Adipose tissue (tissue), 3 donors: Measurements from ENCODE around the gene SPDYE1. TPM values are rescaled to one million over a fixed set of nuclear protein-coding genes. Genes with fewer than 3 reads are reported as not detected.
A peak's percentile ranks its signal among the peaks of the same experiment; 100 is the strongest.
"Not testable (repeated sequence)": the region's sequence is repeated elsewhere in the genome, so short reads cannot be mapped to it uniquely, and the experiment has no call there.

ENCODE experiments used
- H3K27ac ChIP-seq: one replicate; pipeline ENCODE4 v1.5.1; 2013; ENCODE audit warnings: low read depth, low read length
- WGBS, 3 donors: extraction: QIAGEN DNeasy Blood & Tissue Kit; methylation state at CpG; one replicate each; pipeline ENCODE4 v1.1.7; 2013; 5-methylcytosine and 5-hydroxymethylcytosine counted together
- polyA plus RNA-seq, 3 donors: library from polyadenylated mRNA; stranded (reverse); fragments of 200-250 nt; gene quantifications; one replicate each; pipeline ENCODE4 v1.2.3, GENCODE V29; 2013
- donor health status: healthy with polysubstance abuse.
- donor health status: Bipolar disorder and iron deficiency.
- donor health status: healthy.

The SPDYE1 gene
- polyA plus RNA-seq, 3 donors = 0.03 TPM; not detected in 2

DNA sequence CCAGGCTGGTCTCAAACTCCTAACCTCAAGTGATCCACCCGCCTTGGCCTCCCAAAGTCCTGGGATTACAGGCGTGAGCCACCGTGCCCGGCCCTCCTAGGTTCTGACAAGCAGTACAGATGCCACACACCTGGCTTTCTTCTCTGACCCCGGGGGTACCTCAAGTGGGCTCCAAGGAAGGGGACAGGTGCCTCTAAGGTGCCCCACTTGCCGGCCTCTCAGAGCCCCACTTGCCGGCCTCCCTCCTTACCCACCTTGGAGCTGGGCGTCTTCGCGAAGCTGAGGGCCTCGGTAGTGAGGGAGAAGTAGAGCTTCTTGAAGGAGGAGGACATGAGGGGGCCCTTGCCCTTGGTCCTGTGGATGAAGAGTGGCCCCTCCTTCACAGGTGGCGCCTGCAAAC, 40.9 kb downstream of the SPDYE1 start:
- 33 to 78% (median 64%) methylated on average over 3 to 5 of the region's 12 CpGs for WGBS, 3 donors
- not testable (repeated sequence) for H3K27ac ChIP-seq

DNA sequence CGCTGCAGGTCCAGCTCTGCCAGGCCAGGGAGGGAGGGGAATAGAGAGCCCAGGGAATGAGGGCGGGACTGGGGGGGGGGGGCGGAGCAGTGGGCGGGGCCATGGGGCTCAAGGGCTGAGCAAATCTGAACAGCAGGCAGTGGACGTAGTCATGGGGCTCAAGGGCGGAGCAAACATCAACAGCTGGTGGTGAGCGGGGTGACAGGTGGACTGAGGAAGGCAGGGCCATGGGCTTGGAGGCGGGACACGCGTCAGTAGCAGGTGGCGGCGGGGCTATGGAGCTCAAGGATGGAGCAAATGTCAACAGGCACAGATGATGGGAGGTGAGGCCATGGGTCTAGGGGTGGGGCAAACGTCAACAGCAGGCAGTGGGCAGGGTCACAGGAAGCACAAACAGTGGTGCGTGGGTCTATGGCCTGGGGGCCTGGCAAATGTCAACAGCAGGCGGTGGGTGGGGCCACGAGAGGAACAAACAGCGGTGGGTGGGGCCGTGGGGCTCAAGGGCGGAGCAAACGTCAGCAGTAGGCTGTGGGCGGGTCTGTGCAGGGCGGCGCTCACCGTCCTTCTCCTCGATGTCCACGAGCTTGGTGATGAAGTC, 41.4 kb downstream of the SPDYE1 start:
- not testable (repeated sequence) for H3K27ac ChIP-seq
- 1 to 11% (median 2%) methylated on average over 13 to 17 of the region's 26 CpGs for WGBS, 3 donors

DNA sequence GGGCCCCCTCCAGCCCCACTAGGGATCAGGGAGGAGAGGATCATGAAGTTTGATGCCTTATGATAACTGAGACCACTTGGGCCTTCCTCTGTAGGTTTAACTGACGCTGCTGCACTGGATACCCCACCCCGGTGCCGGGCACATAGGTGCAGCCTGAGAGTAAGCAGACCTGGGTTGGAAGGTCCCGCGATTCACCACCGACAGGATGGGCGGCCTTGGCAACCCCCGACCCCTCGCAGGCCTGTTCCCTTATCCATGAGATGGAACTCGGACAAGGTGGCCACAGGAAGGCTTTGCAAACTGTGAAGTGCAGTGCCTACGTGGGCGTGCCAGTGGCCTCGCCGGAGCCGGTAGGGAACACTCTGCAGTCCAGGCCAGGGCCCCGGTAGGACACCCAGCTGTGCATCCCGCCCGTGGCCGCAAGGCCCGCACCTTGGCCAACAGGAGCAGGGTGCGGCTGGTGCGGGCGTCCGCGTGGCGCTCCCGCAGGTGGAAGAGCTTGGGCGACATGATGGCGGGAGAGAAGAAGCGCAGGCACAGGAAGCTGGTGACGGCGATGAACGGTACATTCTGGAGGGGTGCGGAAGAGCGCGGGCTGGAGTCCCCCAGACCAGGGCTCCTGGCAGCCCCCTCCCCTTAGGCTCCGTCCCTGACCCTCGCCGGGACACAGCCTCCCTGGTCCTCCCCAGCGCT, 42.2 kb downstream of the SPDYE1 start:
- 5 to 32% (median 28%) methylated on average over 6 to 16 of the region's 40 CpGs for whole genome bisulfite sequencing, 3 donors
- not testable (repeated sequence) for H3K27ac ChIP-seq

DNA sequence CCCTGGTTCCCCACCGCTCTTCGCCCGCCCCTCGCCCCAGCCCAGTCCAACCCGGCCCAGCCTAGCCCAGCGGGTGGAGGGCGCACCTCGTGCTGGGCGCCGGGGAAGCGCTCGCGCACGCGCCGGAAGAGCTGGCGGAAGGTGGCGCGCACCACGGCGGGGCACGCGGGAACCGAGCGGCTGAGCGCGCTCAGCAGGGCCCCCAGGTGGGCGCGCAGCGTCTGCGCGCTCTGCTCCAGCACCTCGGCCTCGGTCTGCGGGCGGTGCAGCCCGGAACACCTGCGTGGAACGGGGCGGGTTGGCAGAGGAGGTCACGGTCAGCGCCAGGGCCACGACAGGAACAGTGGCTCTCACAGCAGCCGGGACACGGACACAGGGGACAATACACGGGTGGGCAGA, 42.8 kb downstream of the SPDYE1 start:
- H3K27ac ChIP-seq = not testable (repeated sequence)
- 0 to 2% (median 1%) methylated on average over 12 to 45 of the region's 46 CpGs for WGBS, 3 donors

DNA sequence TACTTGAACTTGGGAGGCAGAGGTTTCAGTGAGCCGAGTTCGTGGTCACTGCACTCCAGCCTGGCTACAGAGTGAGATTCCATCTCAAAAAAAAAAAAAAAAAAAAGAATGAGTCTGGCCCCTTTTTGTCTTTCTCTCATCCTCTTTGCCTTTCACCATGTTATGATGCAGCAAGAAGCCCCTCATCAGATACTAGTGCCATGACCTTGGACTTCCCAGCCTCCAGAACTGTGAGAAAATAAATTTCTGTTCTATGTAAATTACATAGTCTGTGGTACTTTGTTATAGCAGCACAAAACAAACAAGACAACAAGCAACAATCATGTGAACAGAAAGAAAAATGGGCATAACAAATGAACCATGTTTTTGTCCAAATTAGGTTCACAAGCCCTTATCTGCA, 44.5 kb downstream of the SPDYE1 start:
- no peak overlapping the region for H3K27ac ChIP-seq
- WGBS, 3 donors = 89 to 100% (median 93%) methylated on average over 2 of the region's 2 CpGs

DNA sequence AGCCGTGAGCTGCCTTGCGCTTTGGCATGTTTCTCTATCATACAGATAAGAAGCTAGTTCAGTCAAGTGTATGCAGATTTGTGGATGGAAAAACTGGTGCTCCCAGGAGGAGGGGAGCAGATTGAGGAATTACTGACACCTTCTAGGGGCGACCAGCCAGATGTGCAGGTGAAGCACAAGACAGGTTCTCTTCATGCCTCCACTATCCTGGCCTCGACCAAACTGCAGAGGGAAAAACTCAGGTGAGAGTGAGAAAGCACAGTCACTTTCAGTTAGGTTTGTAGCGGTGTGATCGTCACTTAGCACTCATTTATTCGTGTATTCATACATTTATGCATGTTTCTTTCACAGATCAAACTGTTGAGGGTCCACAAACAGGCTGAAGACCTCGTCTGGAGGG, 46.2 kb downstream of the SPDYE1 start:
- 7 to 26% (median 24%) methylated on average over 8 of the region's 8 CpGs for WGBS, 3 donors
- no peak overlapping the region for H3K27ac ChIP-seq

DNA sequence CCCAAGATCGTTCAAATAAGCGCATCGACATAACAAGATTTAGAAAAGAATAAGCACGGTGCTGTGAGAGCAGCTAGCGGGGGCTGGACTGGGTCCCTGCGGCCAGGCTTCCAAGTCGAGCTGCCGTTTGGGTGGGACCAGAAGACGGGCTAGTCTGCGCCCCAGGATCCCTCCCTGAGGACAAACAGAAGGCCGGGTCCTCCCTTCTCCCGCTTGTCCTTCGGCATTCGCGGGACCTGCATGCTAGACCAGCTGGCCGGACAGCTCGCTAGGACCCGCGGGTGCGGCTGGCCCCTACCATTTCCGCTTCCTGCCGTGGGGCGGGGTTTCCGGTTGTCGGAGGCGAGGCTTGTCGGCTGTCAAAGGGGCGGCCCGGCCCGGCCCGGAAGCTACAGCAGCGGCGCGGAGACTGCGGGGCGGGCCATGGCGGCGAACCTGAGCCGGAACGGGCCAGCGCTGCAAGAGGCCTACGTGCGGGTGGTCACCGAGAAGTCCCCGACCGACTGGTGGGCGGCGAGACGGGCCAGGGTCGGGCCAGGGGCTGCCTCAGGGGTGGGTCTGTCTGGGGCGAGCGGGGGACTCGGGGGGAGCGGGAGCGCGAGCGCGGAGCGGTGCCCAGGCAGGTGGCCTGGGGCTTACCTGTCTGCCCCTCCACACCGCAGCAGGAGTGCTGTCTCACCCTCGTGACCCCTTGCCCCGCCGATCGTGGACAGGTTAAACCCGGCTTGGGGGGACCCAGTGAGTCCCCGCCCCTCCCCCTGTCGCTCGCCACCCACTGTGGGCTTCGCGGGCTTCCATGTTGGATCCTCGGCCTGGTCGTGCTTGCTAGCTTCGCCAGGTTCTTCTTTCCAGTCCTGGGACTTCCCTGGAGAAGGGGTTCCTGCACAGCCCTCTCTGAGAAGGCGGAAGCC, 46.9 kb downstream of the SPDYE1 start, which contains the start of gene DBNL:
DBNL (plus strand) TSS at position 388 of the 911 bp plus-strand sequence; CDS start at position 424, 36 bp downstream.
- H3K27ac ChIP-seq = peak within 1 kb of the TSS; percentile 53
- WGBS, 3 donors = 0 to 1% (median 0%) methylated on average over 65 to 74 of the region's 74 CpGs

DNA sequence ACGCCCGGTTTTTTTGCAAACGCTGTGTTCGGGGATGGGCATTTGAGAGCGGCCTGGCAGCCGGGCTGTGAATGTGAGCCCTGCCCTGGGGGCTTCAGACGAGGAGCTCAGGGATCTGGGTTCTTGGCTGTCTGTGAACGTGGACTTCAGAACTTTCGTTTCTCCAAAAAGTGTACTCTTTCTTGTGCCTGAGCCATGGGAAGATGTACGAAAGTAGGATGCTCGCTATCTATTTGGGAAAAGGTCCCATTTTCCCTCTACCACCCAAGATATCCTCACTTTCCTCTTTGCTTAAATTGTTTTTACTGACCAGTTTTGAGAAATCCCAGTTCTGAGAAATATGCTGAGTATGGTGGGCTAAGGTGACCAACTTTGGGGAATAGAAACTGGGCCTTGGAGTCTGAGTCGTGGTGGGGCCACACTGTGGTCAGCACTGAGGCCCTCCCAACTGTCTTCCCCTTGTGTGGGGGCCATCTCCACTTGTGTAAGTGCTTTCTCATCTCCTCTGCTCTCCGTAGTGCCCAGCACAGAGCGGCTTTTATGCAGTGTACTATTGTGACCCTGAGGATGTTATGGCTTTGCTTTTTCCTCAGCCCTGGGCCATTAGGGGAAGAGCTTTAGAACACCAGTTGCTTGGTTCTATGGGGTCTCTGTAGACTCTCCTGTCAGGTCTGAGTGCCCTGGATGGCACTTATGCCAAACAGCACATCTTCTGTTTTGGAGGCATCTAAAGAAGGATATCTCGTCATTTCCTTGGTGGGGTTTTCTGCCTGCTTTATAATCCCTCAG, 47.7 kb downstream of the SPDYE1 start:
- H3K27ac ChIP-seq = peak overlapping the region; percentile 53
- WGBS, 3 donors = 21 to 23% (median 22%) methylated on average over 15 of the region's 15 CpGs

DNA sequence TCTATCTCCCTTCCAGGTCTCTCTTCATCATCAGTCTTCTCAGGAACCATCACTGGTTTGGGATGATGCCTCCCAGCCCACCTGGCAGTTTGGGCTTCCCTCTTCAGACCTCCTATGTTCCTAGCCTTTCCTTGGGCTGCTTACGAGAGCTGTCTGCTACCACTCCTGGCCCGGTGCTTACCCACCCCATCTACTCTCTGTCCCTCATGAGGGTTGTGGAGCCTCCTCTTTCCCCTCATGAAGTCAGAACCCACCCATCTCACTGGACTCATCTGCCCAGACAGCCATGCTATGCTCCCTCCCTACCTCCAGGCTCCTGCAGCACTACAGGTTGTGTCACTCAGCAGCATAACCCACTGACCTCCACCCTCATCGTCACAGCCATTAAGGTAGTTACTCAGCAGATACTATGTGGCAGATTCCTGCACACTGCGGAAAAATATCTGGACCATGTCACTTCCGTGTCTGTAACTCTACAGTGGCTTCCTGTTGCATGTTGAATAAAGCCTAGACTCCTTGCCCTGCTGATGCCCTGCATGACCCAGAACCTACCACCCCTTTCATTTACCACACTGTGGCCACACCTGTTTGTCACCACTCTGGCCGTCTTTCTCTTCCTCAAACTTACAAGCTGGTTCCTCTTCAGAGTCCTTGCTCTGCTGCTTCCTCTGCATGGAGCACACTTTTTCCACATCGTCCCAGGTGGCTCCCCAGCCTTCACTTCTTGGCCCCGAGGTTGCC, 48.8 kb downstream of the SPDYE1 start:
- H3K27ac ChIP-seq = no peak overlapping the region
- WGBS, 3 donors = 55 to 82% (median 56%) methylated on average over 8 of the region's 8 CpGs

DNA sequence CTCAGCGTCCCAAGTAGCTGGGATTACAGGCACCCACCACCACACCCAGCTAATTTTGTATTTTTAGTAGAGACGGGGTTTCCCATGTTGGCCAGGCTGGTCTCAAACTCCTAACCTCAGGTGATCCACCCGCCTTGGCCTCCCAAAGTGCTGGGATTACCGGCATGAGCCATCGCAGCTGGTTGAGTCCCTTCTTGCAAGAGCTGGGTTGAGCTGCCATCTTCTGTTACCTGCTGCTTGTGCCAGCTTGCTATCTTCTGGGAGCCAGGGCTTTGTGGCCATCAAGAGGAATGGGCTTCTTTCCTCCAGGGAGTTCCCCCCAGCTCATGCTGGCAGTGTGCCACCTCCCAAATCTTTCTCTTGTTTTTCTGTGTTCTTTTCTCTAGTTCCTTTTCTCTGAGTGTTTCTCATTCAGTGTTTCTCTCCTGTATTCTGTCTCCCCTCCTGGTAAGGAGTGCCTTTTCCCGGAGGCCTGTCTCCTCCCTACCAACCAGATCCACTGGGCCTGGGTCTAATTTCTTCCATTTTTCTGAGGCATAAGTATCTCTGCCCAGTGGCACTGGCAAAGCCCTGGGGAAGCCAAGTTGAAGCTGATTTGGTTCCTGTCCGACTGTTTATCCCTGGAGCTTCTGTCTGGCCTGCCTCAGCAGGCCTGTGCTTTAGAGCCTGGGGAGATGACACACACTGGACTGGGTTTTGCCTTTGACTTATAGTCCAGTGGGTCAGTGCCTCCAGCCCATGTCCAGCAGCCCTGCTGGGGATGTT, 50.5 kb downstream of the SPDYE1 start:
- 89 to 92% (median 89%) methylated on average over 7 of the region's 7 CpGs for WGBS, 3 donors
- no peak overlapping the region for H3K27ac ChIP-seq

DNA sequence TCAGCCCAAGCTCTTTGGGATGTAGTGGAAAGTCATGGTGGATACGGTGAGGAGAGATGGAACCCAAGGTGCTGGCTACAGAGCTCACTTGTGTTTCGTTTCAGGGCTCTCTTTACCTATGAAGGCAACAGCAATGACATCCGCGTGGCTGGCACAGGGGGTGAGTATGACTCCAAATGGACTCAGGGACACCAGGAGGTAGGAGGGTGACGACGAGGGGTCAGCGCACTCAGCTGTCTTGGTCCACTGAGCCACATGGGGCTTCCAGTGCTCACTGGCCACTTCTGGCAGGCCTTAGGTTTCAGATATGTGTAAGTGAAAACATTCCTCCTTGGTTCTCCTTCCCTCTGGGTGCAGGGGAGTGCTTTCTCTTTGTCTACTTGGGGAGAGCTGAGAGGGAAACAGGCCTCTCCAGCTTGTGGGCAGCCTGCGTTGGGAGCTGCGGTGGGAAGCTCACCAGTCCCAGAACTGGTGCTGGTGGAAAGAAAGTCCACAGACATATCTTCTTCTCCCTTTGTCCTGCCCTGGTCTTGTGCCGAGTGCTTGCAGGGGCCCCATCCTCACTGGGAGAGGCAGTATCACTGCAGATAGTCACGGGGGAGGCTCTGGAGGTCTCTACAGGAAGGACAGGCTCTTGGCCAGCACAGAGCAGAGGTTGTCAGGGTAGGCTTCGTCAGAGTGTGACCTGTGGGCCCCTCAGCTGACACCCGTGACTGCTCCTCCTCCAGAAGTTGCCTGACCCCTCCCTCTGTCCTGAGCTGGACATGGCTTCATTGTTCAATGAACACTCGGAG, 52.6 kb downstream of the SPDYE1 start:
- no peak overlapping the region for H3K27ac ChIP-seq
- WGBS, 3 donors = 88 to 95% (median 92%) methylated on average over 14 of the region's 14 CpGs

DNA sequence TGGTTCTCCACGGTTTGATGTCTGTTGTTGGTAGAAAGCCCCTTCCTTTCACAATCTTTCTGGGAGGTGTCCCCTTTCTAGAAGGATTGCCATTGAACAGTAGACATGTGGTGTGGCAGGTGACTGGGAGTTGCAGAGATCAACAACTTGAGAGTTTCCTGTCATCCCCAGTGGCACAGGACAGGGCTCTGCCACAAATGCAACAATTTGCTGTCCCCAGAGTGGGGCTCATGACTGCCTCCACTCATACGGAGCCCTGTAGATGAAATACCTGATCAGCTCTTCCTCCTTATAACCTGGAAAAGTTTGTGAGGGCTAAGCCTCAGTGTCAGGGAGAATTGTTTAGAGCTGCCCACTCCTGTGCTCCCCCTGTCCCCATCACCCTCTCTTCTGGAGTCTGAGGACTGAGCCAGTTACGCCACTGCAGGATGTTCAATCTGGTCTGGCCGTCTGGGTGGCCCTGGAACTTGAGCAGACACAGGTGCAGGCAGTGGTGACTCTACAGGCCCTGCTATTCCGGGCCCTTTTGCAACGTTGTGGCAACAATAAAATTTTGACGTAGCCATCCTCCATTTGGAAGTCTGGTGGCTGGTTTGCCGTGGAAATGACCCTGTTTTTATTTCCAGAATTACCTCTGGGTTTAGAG, 53.3 kb downstream of the SPDYE1 start:
- WGBS, 3 donors = 83 to 85% (median 85%) methylated on average over 8 of the region's 8 CpGs
- H3K27ac ChIP-seq = no peak overlapping the region

DNA sequence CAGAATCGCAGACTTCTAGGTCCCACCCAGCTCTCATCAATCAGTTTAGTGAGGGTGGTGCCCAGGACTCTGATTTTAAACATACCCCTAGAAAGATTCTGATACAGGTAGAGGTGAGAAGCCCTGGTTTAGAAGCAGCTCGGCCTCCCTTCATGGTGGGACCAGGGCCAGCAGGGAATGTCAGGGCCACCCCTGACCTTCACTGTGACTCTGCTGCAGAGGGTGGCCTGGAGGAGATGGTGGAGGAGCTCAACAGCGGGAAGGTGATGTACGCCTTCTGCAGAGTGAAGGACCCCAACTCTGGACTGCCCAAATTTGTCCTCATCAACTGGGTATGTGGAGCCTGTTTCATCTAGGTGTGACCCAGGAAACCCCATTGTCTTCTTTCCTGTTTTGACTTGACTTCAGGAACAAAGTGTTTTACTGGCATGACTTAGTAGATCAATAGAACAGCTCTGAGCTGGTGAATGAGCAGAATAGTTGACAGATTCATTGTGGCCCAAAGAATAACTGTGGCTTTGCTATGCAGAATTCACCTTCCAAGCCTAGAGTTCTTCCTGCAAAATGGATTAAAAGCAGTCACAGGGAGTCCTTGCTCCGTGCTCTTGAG, 54.0 kb downstream of the SPDYE1 start:
- 88 to 92% (median 91%) methylated on average over 5 of the region's 5 CpGs for WGBS, 3 donors
- H3K27ac ChIP-seq = no peak overlapping the region

DNA sequence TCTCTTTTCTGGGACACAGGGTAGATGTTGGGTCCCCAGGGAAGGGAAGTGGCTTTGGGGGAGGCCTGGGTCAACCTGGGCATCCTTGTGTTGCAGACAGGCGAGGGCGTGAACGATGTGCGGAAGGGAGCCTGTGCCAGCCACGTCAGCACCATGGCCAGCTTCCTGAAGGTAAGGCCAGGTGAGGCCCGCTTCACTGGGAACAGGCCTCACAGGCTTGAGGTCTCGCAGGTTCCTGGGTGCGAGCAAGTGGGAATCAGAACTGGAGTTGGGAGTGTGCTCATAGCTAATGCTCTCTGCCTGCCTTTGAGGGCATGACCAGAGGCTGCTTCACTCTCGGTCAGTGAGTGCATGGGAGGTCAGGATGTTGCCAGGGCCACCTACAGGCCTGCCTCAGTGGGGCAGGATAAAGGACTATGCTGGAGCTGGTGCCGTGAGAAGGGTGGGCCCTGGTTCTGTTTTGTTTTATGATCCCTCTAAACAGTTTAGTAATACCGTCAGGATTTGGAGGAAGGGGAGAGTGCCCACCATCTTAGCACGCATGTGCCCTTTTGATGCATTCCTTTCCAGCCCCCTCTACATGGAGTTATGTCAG, 55.2 kb downstream of the SPDYE1 start:
- 90 to 94% (median 93%) methylated on average over 12 of the region's 12 CpGs for WGBS, 3 donors
- no peak overlapping the region for H3K27ac ChIP-seq

DNA sequence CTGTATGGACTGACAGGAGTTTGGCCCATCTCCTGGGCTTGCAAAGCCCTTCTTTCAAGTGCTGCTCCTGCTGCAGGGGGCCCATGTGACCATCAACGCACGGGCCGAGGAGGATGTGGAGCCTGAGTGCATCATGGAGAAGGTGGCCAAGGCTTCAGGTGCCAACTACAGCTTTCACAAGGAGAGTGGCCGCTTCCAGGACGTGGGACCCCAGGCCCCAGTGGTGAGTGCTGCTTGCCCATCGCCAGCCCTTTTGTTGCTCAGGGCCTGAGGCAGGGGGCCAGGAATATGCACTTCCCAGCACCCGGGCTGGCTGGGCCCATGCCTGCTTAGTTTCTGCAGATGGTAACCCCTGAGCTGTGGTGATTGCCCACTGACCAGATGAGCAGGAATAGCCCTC, 59.0 kb downstream of the SPDYE1 start:
- H3K27ac ChIP-seq = no peak overlapping the region
- 93 to 96% (median 94%) methylated on average over 7 of the region's 7 CpGs for WGBS, 3 donors
